Measurements from ENCODE around the gene ANXA6. TPM values are rescaled to one million over a fixed set of nuclear protein-coding genes. Genes with fewer than 3 reads are reported as not detected.

ANXA6 gene
- total RNA-seq, 1 experiment from 2014 or later = 98.7 TPM

DNA sequence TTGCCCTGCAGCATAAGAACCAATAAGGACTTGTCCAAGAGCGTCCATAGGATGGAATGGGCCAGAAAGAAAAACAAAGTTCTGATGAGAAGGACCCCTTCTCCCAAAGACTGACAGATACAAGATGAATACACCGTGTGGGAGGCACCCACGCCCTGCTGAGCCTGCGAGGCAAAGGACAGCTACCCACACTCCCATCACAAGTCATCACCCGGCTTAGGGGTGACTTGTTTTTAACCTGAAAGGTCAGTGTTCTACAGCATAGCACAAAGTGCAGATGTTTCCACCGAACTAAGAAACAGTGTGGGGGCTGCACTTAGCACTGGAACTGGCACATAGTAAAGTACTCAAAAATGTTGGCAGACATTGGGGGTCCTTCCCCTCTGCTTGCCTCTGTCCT, 90.7 kb downstream of the ANXA6 start:
- no peaks in the 10 kb centered on the region for H3K27me3 ChIP-seq (ENCODE audit: insufficient read depth, low read length)
- WGBS (ENCODE audit: extremely low coverage, insufficient read length, low lambda C conversion rate) = no CpG with 5 or more reads among the region's 6 CpGs
- no peaks in the 10 kb centered on the region for H4K20me1 ChIP-seq (ENCODE audit: control insufficient read depth, insufficient read depth, insufficient read length)
- H3K4me1 ChIP-seq (ENCODE audit: insufficient read depth, low read length) = no peaks in the 10 kb centered on the region
- H2AFZ ChIP-seq (ENCODE audit: low read length) = no peak overlapping the region
- H3K14ac ChIP-seq (ENCODE audit: insufficient read depth, low read length) = no peak overlapping the region
- no peaks in the 10 kb centered on the region for H3K9me3 ChIP-seq (ENCODE audit: control insufficient read depth, low read depth, low read length)
- no peak overlapping the region for H3K56ac ChIP-seq (ENCODE audit: insufficient read length, low read depth, low read length)
- Mint-ChIP-seq H3K9me3 (no peaks in the 10 kb centered on the region), H3K4me1 (peaks cover 21 to 24% of the 10 kb centered on the region in 2 experiments), H3K27me3 (ENCODE audit: low read depth) (no peaks in the 10 kb centered on the region), H3K4me3 (no peak overlapping the region), H3K27ac (no peak overlapping the region), H3K36me3 (ENCODE audit: insufficient read depth in 1 of 3, low read depth in 3 of 3) (peaks cover 2 to 15% (median 15%) of the 10 kb centered on the region in 3 experiments)
- no peak overlapping the region for H3K9ac ChIP-seq (ENCODE audit: extremely low read depth, insufficient read length, low read length)
- H4K91ac ChIP-seq (ENCODE audit: insufficient read length, low read depth, low read length) = no peak overlapping the region
- H4K8ac ChIP-seq (replicated peaks; ENCODE audit: insufficient read length, low read depth, low read length) = no peak overlapping the region
- no peaks in the 10 kb centered on the region for H3K23me2 ChIP-seq (ENCODE audit: insufficient read length, low read depth, low read length, poor library complexity, severe bottlenecking)
- H3K79me1 ChIP-seq (ENCODE audit: insufficient read depth, low read depth, low read length, poor library complexity, severe bottlenecking) = peaks cover 2% of the 10 kb centered on the region
- H3K27ac ChIP-seq (ENCODE audit: insufficient read length, low read depth, low read length) = no peak overlapping the region
- DNase-seq = no peak
- no peaks in the 10 kb centered on the region for H3K79me2 ChIP-seq (ENCODE audit: insufficient read depth, low read length)
- no peak overlapping the region for H4K5ac ChIP-seq (ENCODE audit: insufficient read length, low read depth, low read length)
- no peak overlapping the region for H2BK5ac ChIP-seq (ENCODE audit: insufficient read length, low read length)
- no peak overlapping the region for H2BK15ac ChIP-seq (ENCODE audit: low read depth, low read length)
- no peak overlapping the region for H2AK5ac ChIP-seq (ENCODE audit: insufficient read length, low read length)
- H3K18ac ChIP-seq (ENCODE audit: insufficient read length, low read depth, low read length) = no peak overlapping the region
- no peak overlapping the region for H3T11ph ChIP-seq (ENCODE audit: low read length)
- H2BK20ac ChIP-seq (ENCODE audit: low read depth, low read length, poor library complexity, severe bottlenecking) = no peak overlapping the region
- H2BK120ac ChIP-seq (ENCODE audit: low read depth, low read length, poor library complexity, severe bottlenecking) = no peak overlapping the region
- H3K4me2 ChIP-seq (ENCODE audit: insufficient read depth, insufficient read length, low read length) = no peak overlapping the region
- H2BK12ac ChIP-seq (ENCODE audit: insufficient read length, low read depth, low read length) = no peak overlapping the region
- no peak overlapping the region for H3K4ac ChIP-seq (ENCODE audit: low read depth, low read length)
- TF ChIP-seq, protein P1, sequence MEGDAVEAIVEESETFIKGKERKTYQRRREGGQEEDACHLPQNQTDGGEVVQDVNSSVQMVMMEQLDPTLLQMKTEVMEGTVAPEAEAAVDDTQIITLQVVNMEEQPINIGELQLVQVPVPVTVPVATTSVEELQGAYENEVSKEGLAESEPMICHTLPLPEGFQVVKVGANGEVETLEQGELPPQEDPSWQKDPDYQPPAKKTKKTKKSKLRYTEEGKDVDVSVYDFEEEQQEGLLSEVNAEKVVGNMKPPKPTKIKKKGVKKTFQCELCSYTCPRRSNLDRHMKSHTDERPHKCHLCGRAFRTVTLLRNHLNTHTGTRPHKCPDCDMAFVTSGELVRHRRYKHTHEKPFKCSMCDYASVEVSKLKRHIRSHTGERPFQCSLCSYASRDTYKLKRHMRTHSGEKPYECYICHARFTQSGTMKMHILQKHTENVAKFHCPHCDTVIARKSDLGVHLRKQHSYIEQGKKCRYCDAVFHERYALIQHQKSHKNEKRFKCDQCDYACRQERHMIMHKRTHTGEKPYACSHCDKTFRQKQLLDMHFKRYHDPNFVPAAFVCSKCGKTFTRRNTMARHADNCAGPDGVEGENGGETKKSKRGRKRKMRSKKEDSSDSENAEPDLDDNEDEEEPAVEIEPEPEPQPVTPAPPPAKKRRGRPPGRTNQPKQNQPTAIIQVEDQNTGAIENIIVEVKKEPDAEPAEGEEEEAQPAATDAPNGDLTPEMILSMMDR (conservative IDR thresholded peaks at IDR 0.05) = no peak
- H3K23ac ChIP-seq (ENCODE audit: insufficient read length, low read depth, low read length) = no peak overlapping the region
